Duodenal mucosa (tissue), 2 donors: Measurements from ENCODE around the gene HNRNPLL.

Source experiments
- H3K27ac ChIP-seq: one replicate; pipeline ENCODE4 v1.7.0; 2013; ENCODE audit warnings: low read depth, low read length
- H3K27me3 ChIP-seq, 2 donors: one replicate each; pipeline ENCODE4 v1.7.0; 2013; ENCODE audit warnings: low read length in 2 of 2, control low read depth in 1 of 2; ENCODE audit not compliant: insufficient read depth in 2 of 2, control insufficient read depth in 1 of 2
- H3K36me3 ChIP-seq, 2 donors: one replicate each; pipeline ENCODE4 v1.7.0; 2013; ENCODE audit warnings: low read length in 2 of 2, control low read depth in 1 of 2; ENCODE audit not compliant: insufficient read depth in 2 of 2, control insufficient read depth in 1 of 2
- H3K4me1 ChIP-seq, 2 donors: one replicate each; pipeline ENCODE4 v1.7.0; 2013; ENCODE audit warnings: low read length in 2 of 2, control low read depth in 1 of 2; ENCODE audit not compliant: insufficient read depth in 2 of 2, control insufficient read depth in 1 of 2
- H3K4me3 ChIP-seq, 2 donors: one replicate each; pipeline ENCODE4 v1.7.0; 2013; ENCODE audit warnings: low read length in 2 of 2, low read depth in 1 of 2
- H3K9ac ChIP-seq, 2 donors: one replicate each; pipeline ENCODE4 v1.7.0; 2013; ENCODE audit warnings: low read length in 2 of 2, low read depth in 1 of 2
- H3K9me3 ChIP-seq, 2 donors: one replicate each; pipeline ENCODE4 v1.7.0; 2013; ENCODE audit warnings: low read length in 2 of 2, control low read depth in 1 of 2; ENCODE audit not compliant: control insufficient read depth in 1 of 2

HNRNPLL gene

GRCh38 chr2:38597115-38597514 is 5.6 kb downstream of the HNRNPLL start:
- no peak overlapping the region for H3K9ac ChIP-seq
- H3K4me3 ChIP-seq = no peak overlapping the region
- H3K9me3 ChIP-seq = no peaks in the 10 kb centered on the region
- H3K27me3 ChIP-seq = no peaks in the 10 kb centered on the region
- H3K27ac ChIP-seq = no peak overlapping the region
- no peaks in the 10 kb centered on the region for H3K36me3 ChIP-seq
- H3K4me1 ChIP-seq = peaks cover 17 to 34% of the 10 kb centered on the region in 2 donors

GRCh38 chr2:38596229-38596628 is 6.5 kb downstream of the HNRNPLL start:
- Histone ChIP-seq H3K27ac (no peak overlapping the region), H3K9ac (no peak overlapping the region), H3K9me3 (no peaks in the 10 kb centered on the region), H3K36me3 (no peaks in the 10 kb centered on the region), H3K27me3 (no peaks in the 10 kb centered on the region), H3K4me1 (peaks cover 17 to 34% of the 10 kb centered on the region in 2 donors), H3K4me3 (no peak overlapping the region)

- Histone ChIP-seq H3K36me3 (peaks cover 0 to under 1% of the 10 kb centered on the region in 2 donors), H3K9me3 (no peaks in the 10 kb centered on the region), H3K27me3 (no peaks in the 10 kb centered on the region), H3K4me1 (peaks cover under 1 to 15% of the 10 kb centered on the region in 2 donors), H3K27ac (no peak overlapping the region), H3K4me3 (no peak overlapping the region), H3K9ac (no peak overlapping the region)
These were observed 9.8 kb downstream of the HNRNPLL start for GRCh38 chr2:38592951-38593350.

- no peaks in the 10 kb centered on the region for H3K27me3 ChIP-seq
- H3K4me3 ChIP-seq = no peak overlapping the region
- no peak overlapping the region for H3K27ac ChIP-seq
- no peaks in the 10 kb centered on the region for H3K9me3 ChIP-seq
- peaks cover 0 to 4% of the 10 kb centered on the region in 2 donors for H3K4me1 ChIP-seq
- peaks cover 0 to 4% of the 10 kb centered on the region in 2 donors for H3K36me3 ChIP-seq
- H3K9ac ChIP-seq = no peak overlapping the region
These were observed 11.6 kb downstream of the HNRNPLL start for GRCh38 chr2:38591152-38591551.

- Histone ChIP-seq H3K9ac (no peak overlapping the region), H3K9me3 (no peaks in the 10 kb centered on the region), H3K27me3 (no peaks in the 10 kb centered on the region), H3K27ac (no peak overlapping the region), H3K4me3 (no peak overlapping the region), H3K36me3 (peaks cover 0 to 8% of the 10 kb centered on the region in 2 donors), H3K4me1 (peaks cover 0 to 4% of the 10 kb centered on the region in 2 donors)
These were observed 12.7 kb downstream of the HNRNPLL start for GRCh38 chr2:38590053-38590452.

GRCh38 chr2:38586931-38587330 is 15.8 kb downstream of the HNRNPLL start:
- no peaks in the 10 kb centered on the region for H3K27me3 ChIP-seq
- no peaks in the 10 kb centered on the region for H3K4me1 ChIP-seq
- H3K27ac ChIP-seq = no peak overlapping the region
- no peaks in the 10 kb centered on the region for H3K9me3 ChIP-seq
- no peak overlapping the region for H3K9ac ChIP-seq
- no peak overlapping the region for H3K4me3 ChIP-seq
- H3K36me3 ChIP-seq = peaks cover 0 to 17% of the 10 kb centered on the region in 2 donors

- Histone ChIP-seq H3K9me3 (no peaks in the 10 kb centered on the region), H3K4me1 (no peaks in the 10 kb centered on the region), H3K4me3 (no peak overlapping the region), H3K27me3 (no peaks in the 10 kb centered on the region), H3K27ac (no peak overlapping the region), H3K9ac (no peak overlapping the region), H3K36me3 (peaks cover 11 to 34% of the 10 kb centered on the region in 2 donors)
These were observed 17.8 kb downstream of the HNRNPLL start for GRCh38 chr2:38584881-38585280.

GRCh38 chr2:38583994-38584393 is 18.7 kb downstream of the HNRNPLL start:
- H3K4me1 ChIP-seq = peaks cover 0 to under 1% of the 10 kb centered on the region in 2 donors
- peaks cover 11 to 34% of the 10 kb centered on the region in 2 donors for H3K36me3 ChIP-seq
- H3K27me3 ChIP-seq = no peaks in the 10 kb centered on the region
- H3K9ac ChIP-seq = no peak overlapping the region
- no peak overlapping the region for H3K4me3 ChIP-seq
- H3K27ac ChIP-seq = no peak overlapping the region
- no peaks in the 10 kb centered on the region for H3K9me3 ChIP-seq

GRCh38 chr2:38583524-38583923 is 19.2 kb downstream of the HNRNPLL start:
- Histone ChIP-seq H3K27ac (no peak overlapping the region), H3K36me3 (peaks cover 11 to 34% of the 10 kb centered on the region in 2 donors)

GRCh38 chr2:38581193-38582147 is 21.3 kb downstream of the HNRNPLL start:
- Histone ChIP-seq H3K9me3 (no peaks in the 10 kb centered on the region), H3K36me3 (peaks cover 22 to 30% of the 10 kb centered on the region in 2 donors), H3K4me1 (peaks cover 0 to 4% of the 10 kb centered on the region in 2 donors), H3K27ac (no peak overlapping the region), H3K27me3 (no peaks in the 10 kb centered on the region), H3K4me3 (no peak overlapping the region), H3K9ac (no peak overlapping the region)

More at GRCh38 chr2:38583524-38583923, 19.2 kb downstream of the HNRNPLL start:
- peaks cover 0 to 4% of the 10 kb centered on the region in 2 donors for H3K4me1 ChIP-seq
- H3K9me3 ChIP-seq = no peaks in the 10 kb centered on the region
- H3K9ac ChIP-seq = no peak overlapping the region
- no peaks in the 10 kb centered on the region for H3K27me3 ChIP-seq
- no peak overlapping the region for H3K4me3 ChIP-seq
